COLO668 (cell line): ENCODE data around the gene DUSP2.
"Not testable (repeated sequence)": the region's sequence is repeated elsewhere in the genome, so short reads cannot be mapped to it uniquely, and the experiment has no call there.

Experiments used
- DNase-seq: peaks from one replicate; lab custom pipeline; 2025; ENCODE audit not compliant: unreplicated experiment; lab: John Stamatoyannopoulos, UW

Gene DUSP2

DNA sequence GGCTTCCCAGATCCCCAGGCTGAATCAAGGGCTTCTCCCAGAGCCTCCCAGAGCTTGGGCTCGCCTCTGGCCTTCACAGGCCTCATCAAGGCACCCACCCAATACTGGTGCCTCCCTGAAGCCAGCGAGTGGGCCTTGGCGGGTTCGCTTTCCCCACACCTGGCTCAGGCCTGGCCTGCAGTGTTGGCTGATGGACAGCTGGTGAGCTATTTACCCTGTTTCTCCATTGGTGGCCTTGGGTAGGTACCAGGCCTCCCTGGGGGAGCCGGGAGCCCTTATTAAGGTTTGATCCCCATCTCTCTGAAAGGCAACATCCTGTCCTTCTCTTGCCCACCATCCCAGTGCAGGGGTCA is 18.2 kb upstream of the DUSP2 start:
- DNase-seq, result no peak

DNA sequence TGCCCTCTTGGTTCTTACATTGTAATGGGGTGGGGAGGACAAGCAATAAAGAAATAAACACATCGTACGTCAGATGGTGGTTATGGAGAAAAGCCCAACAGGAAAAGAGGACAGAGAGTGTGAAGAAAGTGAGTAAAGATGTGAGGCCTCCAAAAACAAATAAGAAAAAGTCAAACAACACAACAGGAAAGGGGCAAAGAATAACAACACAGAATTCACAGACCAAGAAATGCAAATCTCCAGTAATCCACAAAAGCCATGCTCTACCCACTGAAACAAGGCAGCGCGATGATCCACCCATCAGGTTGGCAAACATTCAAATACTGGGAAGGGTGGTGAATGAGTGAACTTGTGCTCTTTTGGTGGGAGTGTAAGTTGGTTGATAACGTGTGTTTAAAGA is 16.7 kb upstream of the DUSP2 start:
- no peak for DNase-seq

- not testable (repeated sequence) for DNase-seq
Observed at GRCh38 chr2:96160366-96160765, 15.1 kb upstream of the DUSP2 start.

GRCh38 chr2:96159084-96159830 is 14.0 kb upstream of the DUSP2 start:
- no peak for DNase-seq

GRCh38 chr2:96158554-96158940 is 13.3 kb upstream of the DUSP2 start:
- DNase-seq, result no peak

DNA sequence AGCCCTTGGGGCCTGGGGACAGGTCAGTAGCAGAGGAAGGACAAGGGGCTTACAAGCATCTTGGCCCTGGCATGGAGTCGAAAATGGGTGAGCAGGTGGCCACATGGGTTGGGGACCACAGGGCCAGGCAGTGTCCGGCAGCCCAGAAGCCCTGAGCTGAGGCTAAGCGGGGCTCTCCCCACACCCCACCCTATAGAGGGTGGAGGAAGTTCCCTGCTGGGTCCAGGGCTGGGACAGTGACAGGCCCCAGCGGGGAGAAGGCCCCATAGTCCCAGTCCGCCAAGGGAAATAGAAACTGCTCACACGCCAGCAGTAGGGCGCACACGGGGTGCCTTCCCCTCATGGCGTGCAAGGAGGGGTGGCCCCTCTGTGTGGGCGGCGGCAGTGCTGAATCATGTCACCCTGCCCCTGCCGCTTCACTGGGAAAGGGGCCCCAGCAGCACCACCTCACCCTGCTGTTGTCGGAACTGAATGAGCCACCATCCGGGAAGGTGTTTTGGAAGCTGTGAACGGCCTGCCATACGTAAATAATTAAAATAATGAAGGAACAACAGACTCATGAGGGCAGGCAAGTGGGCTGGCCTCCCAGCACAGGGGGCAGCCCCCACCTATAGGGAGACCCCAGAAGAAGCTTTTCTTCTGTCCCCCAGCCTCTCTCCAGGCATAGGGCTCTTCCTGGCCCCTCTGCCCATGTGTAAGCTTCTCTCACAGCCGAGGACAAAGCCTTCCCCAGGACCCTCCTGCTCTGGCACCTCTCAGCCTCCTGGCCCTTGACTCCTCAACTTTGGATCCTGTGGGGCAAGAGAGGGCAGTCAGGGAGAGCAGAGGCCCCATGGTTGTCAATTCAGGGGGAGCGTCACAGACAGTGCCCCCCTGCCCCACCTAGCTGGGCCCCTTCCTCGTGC is 12.7 kb upstream of the DUSP2 start:
- no peak for DNase-seq

DNA sequence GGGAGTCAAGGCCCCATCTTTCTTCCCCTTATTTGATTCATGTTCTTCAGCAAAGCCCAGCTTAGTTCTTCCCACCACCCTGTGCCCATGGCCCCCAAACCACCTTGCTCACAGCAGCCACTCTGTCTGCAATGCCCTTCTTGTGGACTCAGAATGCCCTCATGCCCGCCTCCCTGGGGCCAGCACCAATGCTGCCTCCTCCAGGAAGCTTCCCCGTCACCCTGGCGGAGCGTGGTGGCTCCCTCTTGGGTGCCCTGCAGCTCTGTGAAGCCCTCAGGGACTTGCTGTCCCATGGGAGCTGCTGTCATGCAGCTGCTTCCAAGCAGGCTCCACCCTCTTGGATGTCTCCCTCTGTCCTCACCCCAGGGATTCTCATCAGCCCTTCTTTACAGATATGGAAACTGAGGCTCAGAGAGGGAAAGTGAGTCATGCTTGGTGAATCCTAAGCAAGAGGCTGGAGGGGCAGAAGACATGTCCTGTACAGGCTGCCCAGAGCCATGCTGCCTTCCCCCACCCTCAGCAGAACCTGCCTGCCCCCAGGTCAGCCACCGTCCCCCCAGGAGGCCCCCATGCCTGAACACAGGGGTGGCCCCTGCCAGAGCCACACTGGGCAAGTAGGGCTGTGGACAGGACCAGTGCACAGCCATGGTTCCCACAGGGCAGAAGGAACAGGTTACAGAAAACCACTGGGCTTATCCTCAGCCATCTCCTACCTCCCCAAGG is 11.8 kb upstream of the DUSP2 start:
- no peak for DNase-seq

DNA sequence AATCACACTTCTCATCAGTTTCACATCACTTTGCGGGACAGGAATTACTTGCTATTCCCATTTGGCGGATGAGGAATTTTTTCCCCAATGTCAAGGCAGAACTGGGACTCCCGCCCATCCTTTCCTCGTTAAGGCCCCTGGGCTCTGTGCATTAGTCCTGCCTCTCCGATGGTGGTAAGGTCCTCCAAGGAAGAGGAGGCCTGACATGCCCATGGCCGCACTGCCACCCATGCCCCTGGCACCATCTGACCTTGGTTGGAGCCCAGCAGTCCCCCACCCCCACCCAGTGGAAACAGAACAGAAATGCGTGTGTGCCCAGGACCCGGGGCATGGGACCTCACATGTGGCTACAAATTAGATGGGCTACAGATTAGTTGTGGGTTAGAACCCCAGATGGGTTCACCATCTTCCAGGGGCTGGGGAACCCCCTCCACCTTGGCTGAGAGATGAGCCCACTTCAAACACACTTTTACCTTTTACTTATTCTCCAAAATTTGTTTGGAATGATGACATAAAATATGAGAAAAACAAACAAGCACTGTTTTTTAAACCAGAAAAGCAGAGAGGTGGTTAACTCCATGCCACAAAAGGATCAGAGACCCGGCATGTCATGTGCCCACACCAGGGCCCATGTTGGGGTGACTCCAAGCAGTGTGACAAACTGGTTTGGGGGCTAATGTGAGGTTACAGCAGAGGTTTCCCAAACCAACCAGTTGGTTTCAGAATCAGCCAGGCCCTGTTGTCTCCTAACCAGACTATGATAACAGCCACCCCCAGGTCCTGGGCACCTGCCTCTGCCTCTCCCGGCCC is 11.0 kb upstream of the DUSP2 start:
- no peak for DNase-seq

DNA sequence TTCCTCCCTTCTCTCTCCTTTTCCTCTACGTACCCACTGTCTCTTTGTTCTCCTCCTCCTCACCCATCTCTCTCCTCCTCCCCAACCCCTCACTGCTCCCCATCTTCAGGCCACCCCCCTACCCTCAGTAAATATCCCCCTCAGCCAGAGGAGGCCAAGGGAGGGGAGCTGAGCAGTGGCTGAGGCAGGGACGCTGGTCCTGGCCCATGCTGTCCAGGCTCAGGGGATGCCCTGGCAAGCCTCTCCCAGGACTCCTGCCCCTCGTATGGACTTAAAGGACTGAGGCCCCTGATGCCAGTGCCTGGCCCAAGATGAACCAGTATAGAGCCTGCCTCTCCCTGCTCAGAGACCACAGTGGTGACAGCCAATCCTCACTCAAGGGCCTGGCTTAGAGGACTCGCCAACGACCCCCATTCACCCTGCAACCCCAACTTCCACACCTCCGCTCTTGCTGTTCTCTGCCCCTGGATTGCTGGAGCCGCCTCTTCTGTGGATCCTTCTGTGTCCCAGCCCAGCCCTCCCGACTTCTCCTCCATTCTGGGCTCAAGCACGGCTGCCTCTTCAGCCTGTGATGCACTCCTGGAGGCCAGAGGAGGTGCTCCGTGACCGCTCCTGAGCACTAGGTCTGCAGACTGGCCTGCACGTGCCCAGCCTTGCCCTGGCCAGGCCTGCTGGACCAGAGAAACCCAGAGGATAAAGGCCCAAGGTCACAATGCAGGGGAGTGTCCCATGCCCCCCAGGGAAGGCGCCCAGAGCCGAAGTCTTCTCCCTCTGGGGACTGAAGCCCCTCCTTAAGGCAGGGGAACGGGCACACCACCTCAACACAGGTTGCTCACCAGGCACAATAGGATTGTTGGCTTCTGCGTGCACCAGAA is 9.5 kb upstream of the DUSP2 start:
- no peak for DNase-seq

- DNase-seq, result no peak
Observed at GRCh38 chr2:96153991-96154431, 8.8 kb upstream of the DUSP2 start.

GRCh38 chr2:96153291-96153713 is 8.1 kb upstream of the DUSP2 start:
- DNase-seq, result no peak

DNA sequence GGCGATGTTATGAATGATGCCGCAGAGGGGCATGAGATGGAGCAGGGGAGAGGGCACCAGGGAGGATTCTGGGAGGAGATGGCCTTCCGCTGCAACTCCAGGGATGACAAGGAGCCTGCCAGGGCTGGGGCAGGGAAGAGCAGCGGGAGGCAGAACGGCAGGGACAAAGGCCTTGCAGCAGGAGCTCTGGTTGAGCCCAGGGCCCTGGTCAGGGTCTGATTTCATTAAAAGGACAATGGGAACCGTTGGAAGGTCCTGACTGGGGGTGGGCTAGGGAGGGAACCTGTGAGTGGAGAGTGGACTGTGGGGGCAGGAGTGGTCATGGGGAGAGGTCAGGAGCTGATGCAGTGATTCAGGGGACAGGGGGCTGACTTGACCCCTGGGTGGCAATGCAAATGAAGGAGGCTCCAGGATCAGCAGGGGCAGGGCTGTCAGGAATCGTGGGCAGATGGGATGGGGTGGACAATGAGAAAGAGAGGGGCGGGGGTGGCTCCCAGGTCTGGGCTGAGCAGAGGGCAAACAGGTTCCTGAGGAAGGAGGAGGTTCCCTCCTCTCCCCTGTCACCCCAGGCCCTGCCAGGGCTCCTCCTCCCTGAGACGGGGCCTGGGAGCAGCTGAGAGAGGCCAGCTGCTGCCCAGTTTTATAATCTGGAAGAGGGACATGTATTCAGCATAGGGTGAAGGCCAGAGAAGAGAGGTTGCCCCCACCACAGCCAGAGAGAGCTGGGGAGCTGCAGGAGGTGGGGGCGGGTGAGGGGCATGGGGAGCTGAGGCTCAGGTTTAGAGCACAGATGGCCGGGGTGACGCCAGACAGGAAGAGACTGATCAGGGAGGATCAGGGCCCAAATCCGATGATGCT is 7.3 kb upstream of the DUSP2 start:
- no peak for DNase-seq

- DNase-seq, result no peak
Observed at GRCh38 chr2:96151595-96152303, 6.5 kb upstream of the DUSP2 start.

DNA sequence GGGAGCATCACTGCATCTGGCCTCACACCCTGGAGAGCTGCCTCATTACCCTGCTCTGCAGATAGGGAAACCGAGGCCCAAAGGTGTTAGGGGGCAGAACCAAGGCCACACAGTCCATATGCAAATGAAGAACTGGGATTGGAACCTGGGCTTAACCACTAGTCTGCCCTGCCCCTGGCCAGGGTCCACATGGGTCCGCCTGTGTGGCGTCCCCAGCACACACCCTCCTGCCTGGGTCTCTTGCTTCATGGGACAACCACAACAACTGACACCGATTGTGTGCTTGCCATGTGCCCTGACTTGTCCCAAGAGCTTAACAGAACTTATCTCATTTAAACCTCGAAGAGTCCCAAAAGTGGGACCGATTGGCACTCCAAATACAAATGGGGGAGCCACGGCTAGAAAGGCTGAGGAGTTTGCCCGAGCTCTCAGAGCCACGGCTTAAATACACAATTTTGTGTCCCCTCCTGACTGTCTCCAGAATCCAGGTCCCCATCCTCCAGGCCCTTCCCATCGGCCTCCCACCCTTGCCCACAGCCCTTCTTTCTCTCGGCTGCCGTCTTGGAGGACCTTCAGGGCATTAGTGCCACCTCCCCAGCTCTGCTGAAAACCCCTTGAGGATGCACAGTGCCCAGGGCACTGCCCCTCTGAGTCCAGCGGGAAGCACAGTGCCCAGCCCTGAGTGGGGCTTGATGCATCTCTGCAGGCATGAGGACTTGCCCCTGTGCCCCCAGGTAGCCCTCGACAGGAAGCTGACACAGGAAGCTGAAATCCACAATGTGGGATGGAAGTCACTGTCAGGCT is 5.8 kb upstream of the DUSP2 start:
- DNase-seq, result no peak

GRCh38 chr2:96150007-96150640 is 4.9 kb upstream of the DUSP2 start:
- DNase-seq, result no peak

DNA sequence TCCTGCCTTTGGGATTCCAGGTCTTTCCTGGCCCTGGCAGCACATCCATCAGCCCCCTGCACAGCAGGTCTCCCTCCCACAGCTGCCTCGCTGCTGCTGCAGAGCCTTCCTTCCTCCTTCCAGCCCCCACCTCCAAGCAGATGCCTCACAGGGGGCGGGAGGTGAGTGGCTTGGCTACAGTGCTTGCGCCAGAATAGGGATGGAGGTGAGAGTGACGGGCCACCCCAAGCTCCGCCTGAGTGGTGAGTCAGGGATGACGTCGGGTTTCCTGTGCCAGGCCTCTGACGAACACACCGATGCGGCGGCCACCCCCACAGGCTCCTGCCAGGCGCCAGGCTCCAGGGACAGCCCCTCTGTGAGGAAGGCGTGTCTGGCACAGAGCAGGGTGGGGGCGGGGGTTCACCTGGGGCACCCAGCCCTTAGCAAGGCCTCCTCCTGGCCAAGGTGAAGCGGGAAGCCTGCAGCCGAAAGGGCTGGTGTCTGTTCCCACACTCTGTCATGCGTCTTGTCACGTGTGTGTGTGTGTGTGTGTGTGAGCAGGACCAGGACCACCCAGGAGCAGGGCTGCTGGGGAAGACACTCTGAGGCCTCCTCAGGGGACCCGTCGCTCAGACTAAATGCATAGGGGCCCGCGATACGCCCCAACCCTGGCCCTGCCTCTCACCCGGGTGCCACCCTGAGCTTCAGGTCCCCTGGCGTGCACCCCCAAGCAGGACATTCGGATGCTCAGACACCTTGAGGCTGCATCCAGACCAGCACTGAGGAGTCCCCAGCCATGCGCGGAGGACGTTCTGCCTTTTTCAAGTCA is 3.4 kb upstream of the DUSP2 start:
- DNase-seq, result peak; percentile 68
